CD4-positive, alpha-beta T cell treated with Interleukin-4 for 4 hours (primary cell): ENCODE results near the gene PHF12.
A peak's percentile ranks its signal among the peaks of the same experiment; 100 is the strongest.

Source experiments
- DNase-seq: peaks from one replicate; pipeline ENCODE4 v3.0.0-alpha.2; 2020

PHF12 gene

GRCh38 chr17:28951428-28951990 lies at the start of gene PHF12:
Gene PHF12, minus strand, starts transcription at chr17:28951518. Its CDS starts 558 bp downstream, at chr17:28950960.
- DNase-seq, result peak; percentile 100

- DNase-seq, result no peak
Observed at GRCh38 chr17:29000973-29001372, 49.7 kb upstream of the PHF12 start.

- no peak for DNase-seq
Observed at GRCh38 chr17:28999206-28999605, 47.9 kb upstream of the PHF12 start.

- DNase-seq, result no peak
Observed at GRCh38 chr17:28997806-28998205, 46.5 kb upstream of the PHF12 start.

- DNase-seq, result no peak
Observed at GRCh38 chr17:28996554-28997096, 45.3 kb upstream of the PHF12 start.

- DNase-seq, result no peak
Observed at GRCh38 chr17:28993645-28994426, 42.5 kb upstream of the PHF12 start.

GRCh38 chr17:28992625-28993600 lies 41.6 kb upstream of the PHF12 start:
- no peak for DNase-seq

- DNase-seq, result no peak
Observed at GRCh38 chr17:28992185-28992584, 40.9 kb upstream of the PHF12 start.

GRCh38 chr17:28991779-28992178 lies 40.5 kb upstream of the PHF12 start:
- DNase-seq, result no peak

- no peak for DNase-seq
Observed at GRCh38 chr17:28989028-28989427, 37.7 kb upstream of the PHF12 start.

GRCh38 chr17:28988475-28988874 lies 37.2 kb upstream of the PHF12 start:
- no peak for DNase-seq

GRCh38 chr17:28986714-28987655 lies 35.7 kb upstream of the PHF12 start:
- no peak for DNase-seq

- DNase-seq, result no peak
Observed at GRCh38 chr17:28985950-28986713, 34.8 kb upstream of the PHF12 start.

GRCh38 chr17:28983286-28984230 lies 32.2 kb upstream of the PHF12 start:
- DNase-seq, result no peak

GRCh38 chr17:28982131-28982793 lies 30.9 kb upstream of the PHF12 start:
- DNase-seq, result peak; percentile 71

GRCh38 chr17:28978356-28978964 lies 27.1 kb upstream of the PHF12 start:
- no peak for DNase-seq

GRCh38 chr17:28977659-28978355 lies 26.5 kb upstream of the PHF12 start:
- no peak for DNase-seq

GRCh38 chr17:28975646-28976045 lies 24.3 kb upstream of the PHF12 start:
- no peak for DNase-seq
